Measurements from ENCODE around the gene UBA3. TPM values are rescaled to one million over a fixed set of nuclear protein-coding genes. Genes with fewer than 3 reads are reported as not detected.

Gene UBA3
- total and polyA plus RNA-seq, 2 of the 13 experiments (the other 11 are each of a cell fraction or from before 2014, with no cell fraction given): 40.7 to 49.0 TPM

DNA sequence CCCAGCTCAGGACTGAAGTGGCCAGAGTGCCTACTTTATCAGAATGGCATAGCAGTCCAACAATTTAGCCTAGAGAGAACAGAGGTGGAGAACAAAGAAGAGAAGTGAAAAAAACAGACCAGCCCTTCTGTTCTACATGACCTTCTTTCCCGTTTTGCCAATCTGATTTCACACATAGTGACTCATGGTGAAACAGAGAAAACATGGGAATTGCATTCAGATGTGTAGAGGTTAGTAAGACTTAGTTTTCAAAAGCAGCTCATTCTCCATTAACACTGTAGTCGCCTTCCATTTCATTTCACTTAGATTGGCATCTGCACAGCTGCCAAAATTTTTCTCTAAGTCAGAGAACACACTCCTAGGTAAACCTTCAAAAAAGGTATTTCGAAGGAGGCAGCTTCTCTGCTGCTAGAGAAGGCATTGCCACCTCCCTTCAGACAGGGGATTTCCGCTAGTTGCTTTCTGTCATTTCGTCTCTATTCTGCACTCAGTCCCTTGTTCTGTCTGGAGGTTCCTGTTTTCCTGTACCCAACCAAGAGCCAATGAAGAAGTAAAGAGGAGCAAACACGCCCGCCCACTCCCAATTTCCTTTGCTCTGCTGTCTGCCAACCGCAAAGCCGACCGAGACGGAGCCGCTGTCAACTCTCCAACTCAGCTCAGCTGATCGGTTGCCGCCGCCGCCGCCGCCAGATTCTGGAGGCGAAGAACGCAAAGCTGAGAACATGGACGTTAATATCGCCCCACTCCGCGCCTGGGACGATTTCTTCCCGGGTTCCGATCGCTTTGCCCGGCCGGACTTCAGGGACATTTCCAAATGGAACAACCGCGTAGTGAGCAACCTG, 4.4 kb upstream of the UBA3 start, which contains the start of gene ARL6IP5 (continued):
- TF ChIP-seq ZNF318 (CRISPR knock-in tag; IDR thresholded peaks at IDR 0.05) (no peak), ATF4 (CRISPR knock-in tag; IDR thresholded peaks at IDR 0.05) (no peak), SNAPC5 (CRISPR knock-in tag; IDR thresholded peaks at IDR 0.05; ENCODE audit: borderline replicate concordance) (no peak), ZNF337 (CRISPR knock-in tag; IDR thresholded peaks at IDR 0.05; ENCODE audit: borderline replicate concordance, low read depth) (no peak), ZNF230 (CRISPR knock-in tag; IDR thresholded peaks at IDR 0.05) (no peak), E2F1 (CRISPR knock-in tag; IDR thresholded peaks at IDR 0.05) (no peak; the same call in 1 of the 2 replicates), ZNF260 (CRISPR knock-in tag; IDR thresholded peaks at IDR 0.05; ENCODE audit: borderline replicate concordance, low read depth) (no peak), ZBTB20 (CRISPR knock-in tag; IDR thresholded peaks at IDR 0.05; ENCODE audit: borderline replicate concordance, low read depth) (no peak; the same call in 1 of the 2 replicates)
- TF ChIP-seq, protein P1, sequence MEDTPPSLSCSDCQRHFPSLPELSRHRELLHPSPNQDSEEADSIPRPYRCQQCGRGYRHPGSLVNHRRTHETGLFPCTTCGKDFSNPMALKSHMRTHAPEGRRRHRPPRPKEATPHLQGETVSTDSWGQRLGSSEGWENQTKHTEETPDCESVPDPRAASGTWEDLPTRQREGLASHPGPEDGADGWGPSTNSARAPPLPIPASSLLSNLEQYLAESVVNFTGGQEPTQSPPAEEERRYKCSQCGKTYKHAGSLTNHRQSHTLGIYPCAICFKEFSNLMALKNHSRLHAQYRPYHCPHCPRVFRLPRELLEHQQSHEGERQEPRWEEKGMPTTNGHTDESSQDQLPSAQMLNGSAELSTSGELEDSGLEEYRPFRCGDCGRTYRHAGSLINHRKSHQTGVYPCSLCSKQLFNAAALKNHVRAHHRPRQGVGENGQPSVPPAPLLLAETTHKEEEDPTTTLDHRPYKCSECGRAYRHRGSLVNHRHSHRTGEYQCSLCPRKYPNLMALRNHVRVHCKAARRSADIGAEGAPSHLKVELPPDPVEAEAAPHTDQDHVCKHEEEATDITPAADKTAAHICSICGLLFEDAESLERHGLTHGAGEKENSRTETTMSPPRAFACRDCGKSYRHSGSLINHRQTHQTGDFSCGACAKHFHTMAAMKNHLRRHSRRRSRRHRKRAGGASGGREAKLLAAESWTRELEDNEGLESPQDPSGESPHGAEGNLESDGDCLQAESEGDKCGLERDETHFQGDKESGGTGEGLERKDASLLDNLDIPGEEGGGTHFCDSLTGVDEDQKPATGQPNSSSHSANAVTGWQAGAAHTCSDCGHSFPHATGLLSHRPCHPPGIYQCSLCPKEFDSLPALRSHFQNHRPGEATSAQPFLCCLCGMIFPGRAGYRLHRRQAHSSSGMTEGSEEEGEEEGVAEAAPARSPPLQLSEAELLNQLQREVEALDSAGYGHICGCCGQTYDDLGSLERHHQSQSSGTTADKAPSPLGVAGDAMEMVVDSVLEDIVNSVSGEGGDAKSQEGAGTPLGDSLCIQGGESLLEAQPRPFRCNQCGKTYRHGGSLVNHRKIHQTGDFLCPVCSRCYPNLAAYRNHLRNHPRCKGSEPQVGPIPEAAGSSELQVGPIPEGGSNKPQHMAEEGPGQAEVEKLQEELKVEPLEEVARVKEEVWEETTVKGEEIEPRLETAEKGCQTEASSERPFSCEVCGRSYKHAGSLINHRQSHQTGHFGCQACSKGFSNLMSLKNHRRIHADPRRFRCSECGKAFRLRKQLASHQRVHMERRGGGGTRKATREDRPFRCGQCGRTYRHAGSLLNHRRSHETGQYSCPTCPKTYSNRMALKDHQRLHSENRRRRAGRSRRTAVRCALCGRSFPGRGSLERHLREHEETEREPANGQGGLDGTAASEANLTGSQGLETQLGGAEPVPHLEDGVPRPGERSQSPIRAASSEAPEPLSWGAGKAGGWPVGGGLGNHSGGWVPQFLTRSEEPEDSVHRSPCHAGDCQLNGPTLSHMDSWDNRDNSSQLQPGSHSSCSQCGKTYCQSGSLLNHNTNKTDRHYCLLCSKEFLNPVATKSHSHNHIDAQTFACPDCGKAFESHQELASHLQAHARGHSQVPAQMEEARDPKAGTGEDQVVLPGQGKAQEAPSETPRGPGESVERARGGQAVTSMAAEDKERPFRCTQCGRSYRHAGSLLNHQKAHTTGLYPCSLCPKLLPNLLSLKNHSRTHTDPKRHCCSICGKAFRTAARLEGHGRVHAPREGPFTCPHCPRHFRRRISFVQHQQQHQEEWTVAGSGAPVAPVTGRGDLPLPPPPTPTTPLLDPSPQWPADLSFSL (CRISPR knock-in tag; IDR thresholded peaks at IDR 0.05): no peak
